Epidermal melanocyte (primary cell): Measurements from ENCODE around the gene ACSL6.

Experiments used
- DNase-seq: peaks from one replicate; pipeline ENCODE4 v3.0.0; 2011; ENCODE audit warnings: low spot score; ENCODE audit not compliant: insufficient read length

Gene ACSL6

DNA sequence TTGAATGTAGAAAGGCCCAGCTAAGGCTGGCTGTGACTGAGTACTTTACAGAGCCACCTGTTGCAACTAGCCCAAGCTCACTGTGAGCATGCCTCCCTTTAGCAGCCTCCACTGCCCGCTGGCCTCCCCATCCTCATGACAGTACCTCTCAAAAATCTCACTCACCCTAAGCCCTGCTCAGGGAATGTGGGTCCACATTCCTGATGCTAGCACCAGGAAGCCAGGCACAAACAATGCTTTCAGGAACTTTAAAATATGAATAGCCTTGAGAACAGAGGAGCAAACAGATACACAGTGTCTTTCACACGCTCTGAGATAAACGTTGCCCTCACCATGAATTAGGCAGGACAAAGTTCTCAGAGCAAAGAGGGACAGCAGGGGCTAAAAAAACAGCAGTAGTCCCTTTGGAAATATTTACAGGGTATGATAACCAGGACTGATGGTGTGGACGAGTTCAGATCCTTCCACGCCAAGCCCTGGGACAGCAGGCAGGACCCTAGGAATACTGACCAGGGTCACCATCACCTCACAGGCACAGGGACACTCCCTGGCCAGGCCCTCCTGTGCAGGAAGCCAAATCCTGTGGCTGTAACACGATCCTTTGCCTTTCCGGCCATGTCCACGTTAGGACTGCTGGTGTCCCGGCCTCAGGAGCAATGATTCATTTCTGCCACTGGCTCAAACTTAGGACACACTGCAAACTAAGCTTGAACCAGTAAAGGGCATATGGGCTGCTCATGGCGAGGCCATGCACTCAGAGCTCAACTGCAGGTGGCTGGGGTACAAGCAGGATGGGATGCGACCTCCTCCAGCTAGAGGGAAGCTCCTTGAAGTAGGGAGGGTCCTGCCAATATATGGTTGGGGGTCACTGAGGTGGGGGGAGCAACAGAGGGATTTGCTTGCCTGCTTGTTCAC, 9.6 kb downstream of the ACSL6 start:
- DNase-seq, result no peak

DNA sequence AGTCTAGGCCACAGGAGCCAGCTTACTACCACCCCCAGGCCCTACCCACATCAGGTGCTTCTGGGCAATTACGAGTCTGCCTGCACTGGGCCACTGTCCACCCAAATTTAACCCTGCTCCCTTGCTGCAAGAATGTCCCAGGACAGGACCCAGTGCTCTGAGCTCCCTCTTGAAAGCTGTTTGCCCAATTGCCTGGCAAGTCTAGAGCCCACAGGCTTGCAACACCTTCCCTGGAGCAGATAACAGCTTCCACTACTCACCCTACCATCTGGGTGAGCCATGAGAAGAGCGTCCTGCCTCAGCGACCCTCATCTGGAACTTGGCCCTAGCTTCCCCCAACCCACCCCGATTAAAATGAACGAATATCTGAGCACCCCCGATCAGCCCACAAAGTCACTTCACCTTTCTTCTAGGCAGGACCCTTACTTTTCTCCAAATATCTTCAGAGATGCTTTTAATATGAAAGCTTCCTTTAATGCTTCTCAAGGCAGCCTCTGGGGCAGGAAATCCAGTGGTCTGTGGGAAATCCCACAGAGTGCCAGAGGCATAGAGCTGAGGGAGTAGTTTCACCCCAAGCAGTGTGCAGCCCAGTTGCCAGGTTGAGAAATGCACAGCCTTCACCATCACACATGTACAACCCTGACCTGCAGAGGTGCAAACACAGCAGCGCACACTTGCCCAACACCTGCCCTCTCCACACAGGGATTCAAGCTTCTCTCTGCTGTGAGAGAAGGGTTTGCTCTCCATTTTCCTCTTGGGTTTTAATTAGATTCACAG, 10.6 kb downstream of the ACSL6 start:
- no peak for DNase-seq

DNA sequence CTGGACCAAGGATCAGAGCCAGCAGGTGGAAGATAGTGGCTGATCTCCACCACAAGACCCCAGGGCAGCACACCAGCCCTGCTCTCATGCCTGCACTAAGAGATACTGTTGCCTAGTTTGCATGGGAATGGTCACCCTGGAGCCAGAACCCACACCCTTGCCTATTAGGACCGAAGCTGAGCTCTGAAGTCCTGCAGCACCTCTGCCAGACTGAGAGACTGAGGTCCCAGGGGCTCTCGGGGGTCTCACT, 11.3 kb downstream of the ACSL6 start:
- no peak for DNase-seq

DNA sequence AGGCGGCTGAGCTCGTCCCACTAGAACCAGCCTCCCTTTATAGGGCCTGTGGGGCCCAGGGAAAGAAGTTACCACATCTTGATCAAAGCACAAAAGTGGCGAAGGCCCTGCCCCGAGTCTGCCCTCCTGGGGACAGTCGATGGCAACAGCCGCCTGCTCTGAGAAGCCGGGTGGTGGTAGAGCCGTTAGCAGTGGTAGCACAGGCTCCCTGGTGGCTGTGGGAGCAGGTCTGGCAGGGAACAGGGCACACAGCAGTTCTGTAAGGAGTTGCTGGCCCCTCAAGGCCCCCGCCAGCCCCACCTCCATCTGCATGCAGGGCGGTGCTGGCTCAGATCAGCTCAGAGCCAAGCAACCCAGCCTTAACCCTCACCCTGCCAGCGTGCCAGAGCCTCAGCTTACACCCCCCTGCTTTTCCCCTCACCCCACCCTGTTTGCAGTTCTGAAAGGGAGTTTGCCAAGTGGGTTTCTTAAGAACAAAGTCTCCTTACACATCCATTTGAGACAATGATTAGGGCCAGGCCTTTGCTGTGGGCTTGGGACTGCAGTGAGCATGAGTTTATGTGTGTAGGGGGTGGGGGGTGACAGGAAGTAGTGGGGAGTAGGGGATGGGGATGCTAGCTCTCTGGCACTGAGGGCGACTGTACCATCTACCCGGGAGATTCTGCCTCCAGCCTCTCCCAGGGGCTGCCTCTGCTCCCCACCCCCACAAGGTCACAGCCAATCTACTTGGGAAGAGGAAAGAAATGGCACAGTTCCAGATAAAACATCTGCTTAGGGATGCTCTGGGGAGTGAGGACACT, 11.8 kb downstream of the ACSL6 start:
- no peak for DNase-seq

DNA sequence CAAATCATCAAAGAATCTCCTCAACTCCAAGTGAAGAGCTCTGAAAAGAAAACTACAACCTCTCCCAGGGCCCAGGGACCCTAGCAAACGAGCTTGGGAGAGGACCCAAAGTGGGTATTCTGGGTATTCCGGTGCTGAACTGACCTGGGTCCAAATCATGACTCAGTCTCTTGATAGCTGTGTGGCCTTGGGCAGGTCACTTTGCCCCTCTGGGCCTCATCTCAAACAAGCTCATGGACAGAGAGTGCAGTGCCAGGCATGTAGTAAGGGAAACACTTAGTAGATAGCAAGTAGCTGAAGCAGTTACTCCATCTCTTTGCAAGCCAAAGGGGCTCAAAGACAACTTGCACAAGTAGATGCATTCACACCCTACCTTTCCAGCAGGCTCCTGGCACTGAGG, 12.4 kb downstream of the ACSL6 start:
- no peak for DNase-seq

DNA sequence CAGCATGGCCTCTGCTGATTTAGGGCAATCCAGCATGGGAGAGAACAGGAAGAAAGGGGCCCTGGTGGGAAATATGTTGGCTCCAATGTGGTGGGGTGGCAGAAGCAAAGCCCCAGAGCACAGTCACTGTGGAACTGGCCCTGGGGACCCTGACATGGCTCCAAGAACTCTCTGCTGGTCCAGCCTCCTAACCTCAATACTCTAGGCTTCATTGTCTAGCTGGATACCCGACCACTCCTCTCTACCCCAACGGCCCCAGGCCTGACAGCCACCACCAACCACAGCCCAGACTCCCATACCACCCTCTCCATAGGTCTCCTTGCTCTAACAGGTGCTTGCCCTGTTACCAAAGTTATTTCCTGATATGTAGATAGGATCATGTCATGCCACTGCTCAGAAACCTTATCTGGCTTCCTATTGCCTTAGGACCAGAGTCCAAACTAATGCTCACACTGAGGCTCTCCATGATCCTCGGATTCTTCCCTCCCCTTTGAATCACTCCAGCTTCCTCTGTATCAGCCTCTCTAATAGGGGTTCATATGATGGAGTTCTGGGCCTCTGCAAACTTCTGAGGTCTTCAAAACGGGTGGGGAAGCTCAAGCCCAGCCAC, 12.9 kb downstream of the ACSL6 start:
- DNase-seq, result no peak

DNA sequence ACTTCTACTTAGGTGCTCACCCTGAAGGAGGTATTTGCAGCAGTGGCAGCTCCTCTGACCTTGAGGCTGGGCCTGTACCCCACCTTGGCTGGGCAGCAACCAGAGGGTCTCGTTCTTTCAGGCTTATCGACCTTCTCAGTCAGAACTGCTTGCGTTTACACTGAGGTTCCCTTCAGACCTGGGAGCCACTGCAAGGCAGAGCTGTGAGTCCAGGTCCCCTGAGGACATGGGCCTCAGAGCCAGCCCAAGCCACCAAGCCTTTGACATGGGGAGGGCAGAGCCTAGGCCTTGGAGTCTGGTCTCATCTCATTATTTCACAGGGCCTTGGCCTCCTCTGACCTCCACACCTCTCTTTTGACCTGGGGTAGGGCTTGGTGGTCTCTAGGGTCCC, 13.7 kb downstream of the ACSL6 start:
- DNase-seq, result no peak

DNA sequence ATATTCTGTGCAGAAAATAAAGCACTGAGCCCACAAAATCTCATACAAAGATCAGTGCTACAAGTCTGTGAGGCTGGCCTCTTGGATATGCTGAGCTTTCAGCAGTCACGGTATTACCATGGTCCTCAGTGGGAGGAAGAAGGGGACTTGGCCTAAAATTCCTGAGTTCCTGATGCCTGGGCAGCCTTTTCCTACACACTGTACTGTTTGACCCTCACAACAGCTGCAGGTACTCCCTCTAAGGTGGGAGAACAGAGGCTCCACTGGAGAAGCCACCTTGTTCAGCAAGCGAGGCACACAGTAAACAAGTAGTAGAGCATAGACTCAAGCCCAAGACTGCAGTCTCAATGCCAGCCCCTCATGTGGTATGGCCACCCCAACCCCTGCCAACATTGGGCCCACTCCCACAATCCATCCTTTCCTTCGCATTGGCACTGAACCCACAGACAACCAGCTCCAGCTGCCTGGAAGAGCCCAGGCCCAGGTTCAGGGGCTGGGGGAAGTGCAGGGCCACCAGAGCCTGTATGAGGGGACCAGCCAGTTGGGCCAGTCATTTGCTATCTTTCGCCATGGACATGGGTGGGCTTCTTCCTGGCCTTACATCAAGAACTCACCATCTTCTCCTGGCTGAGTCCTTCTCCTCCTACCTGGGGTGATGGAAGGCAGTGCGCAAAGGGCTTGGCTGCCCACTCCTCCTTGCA, 14.3 kb downstream of the ACSL6 start:
- no peak for DNase-seq

DNA sequence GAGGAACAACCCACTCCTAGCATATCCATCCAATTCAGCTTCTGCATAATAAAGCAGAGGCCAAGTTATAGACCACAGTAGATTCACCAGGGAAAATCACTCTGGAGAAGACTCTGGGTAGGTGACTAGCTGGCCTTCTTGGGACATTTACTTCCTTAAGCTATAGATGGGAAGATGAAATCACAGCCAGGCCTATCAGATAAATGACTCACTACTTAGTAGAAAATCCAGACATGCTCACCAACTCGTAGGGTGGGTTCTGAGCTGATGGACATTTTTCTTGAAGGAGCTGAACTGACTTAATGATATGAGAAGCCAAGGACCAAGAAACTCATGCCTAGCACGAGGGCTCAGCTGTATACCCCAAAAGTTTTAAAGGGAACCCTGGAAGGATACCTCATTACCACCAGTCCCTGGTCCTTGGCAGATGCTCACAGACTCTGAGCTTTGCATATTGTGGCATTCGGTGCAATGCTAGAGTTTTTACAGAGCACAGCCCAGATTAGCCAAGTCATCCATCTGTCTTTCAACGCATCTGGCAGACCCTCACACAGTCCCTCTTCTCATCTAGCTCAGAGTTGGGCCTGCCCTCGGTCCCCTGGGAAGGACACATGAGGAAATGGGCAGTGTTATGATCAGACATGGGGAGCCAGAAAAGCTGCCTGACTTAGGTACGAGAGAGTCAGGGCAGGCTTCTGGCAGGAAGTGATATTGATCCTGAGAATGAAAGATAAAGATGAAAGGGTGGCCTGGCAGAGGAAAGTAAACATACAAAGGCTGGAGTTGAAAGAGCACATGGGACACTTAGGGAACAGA, 15.0 kb downstream of the ACSL6 start:
- no peak for DNase-seq

DNA sequence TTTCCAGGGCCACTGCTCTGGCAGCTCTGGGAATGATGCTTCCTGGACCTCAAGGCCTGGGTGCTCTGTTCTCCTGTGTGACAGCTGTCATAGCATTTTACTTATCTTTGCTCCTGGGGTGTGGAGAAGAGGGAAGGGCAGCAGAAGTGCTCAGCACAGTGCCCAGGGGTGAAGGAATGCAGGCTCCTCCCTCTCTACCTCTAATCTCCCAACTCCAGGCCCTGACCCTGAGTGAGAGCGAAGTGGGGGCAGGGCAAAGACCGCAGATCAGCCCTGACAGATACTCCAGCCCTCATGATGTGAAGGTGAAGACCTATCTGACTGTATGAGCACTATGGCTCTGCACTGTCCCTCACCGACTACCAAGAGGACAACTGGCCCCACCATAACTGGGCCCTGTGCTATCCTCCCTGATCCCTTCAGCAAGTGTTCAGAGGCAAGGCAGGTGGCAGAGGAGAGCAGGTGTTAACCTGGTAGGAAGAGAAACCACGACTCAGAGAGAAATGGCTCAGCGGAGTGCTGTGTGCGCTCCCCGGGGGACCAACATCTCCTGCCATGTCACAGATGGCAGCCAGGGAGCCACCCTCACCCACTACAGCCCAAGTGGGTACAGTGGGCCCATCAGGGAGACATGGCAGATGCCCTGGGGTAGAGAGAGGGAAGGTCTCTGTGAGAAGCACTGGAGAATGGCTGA, 16.8 kb downstream of the ACSL6 start:
- DNase-seq, result no peak

DNA sequence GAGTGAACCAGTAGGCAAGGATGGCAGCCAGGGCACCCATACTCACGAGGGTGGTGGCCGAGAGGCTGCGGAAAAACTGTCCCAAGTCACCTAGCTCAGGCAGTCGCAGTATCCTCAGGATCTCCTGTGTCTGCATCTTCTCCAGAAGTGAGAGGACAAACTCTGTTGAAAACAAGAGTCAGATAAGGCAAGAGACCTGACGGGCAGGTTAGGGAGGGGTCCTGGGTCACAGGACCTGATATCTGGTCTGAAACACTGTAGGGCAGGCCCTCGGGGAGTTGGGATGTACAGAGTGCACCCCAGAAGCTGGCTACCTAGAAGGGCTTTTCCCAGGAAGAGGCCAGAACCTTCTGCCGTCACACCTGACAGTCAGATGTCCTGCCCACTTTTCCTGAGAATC, 17.4 kb downstream of the ACSL6 start:
- no peak for DNase-seq

DNA sequence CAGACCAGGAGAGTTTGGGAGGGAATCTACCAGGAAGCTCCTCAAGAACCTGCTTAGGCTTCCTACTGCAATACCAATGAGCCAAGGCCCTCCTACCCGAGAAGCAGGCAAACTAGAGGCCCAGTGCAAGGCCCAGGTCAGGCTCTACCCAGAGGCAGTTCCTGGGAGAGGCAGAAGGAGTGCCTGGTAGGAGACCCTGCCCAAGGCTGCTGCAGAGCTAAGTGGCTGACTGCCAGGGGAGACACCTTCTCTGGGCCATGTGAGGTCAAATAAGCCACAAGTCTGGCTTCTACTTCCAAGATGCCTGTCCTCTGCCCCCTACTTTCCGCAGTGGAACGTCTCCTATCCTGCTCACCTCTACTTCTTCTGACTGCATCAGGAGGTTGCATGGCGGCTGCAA, 17.8 kb downstream of the ACSL6 start:
- DNase-seq, result no peak

DNA sequence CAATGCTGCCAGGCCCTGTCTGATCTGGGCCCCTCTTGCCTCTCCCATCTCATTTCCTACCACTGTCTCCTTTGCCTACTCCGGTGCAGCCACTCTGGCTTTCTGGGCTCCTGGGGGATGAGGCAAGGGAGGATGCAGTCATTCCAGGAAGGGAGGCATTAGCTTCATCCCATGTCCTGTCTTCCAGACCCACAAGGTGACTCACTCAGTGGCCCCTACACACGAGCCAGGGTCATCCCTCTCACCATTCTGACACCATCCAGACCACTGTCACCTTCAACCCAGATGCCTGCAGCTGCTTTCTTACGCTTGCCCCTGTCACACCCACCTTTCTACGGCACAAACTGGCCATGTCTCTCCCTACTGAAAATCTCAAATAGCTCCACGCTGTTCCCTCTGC, 19.1 kb downstream of the ACSL6 start:
- DNase-seq, result no peak

DNA sequence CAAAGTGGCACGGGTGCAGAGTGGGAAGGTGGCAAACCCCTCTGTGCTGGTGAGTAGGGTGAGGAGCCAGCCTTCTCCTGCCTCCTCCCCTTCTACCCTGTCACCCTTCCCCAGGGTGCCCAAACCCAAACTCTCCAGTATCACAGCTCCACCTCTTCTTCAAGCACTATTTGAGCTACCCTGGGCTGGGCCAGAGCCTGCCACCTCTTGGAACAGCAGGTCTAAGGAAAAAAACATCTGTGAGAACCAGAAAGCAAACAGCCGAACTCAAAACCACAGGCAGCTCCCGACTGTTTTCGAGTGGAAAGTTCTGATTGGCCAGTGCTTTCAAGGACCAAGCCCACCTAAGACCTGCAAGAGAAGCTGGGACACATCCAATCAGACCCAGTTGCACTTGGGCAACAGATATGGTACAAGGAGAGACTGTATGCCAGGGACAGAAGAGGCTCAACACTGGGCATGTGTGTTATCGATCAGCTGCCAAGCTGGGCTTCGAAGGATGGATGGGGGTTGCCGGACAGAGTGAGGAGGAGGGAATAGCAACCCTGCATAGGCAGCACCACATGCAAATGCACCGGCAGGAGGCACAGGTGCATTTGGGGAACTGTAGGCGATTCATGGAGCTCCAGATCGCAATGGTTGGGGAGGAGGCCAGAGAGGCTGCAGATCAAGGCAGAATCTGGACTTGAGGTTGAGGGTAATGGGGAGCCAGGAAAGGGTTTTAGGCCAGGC, 19.7 kb downstream of the ACSL6 start:
- DNase-seq, result no peak

DNA sequence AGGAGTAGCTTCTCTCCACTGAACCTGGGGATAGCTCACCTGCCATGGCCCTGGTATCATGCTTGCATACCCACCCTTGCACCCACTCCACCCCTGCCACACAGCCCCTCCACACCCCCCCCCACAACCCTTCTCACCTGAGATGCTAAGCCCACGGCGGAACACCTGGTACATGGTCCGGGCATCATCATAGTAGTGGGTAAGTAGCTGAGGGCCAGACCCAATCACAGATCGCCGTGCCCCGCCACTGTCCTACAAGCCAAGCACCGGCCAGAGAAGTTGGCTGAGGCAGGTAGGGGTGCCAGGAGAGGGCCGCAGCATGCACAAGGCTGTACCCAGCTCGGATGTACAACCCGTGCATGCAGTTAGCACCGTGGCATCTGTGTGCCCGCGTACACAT, 20.7 kb downstream of the ACSL6 start:
- DNase-seq, result no peak

DNA sequence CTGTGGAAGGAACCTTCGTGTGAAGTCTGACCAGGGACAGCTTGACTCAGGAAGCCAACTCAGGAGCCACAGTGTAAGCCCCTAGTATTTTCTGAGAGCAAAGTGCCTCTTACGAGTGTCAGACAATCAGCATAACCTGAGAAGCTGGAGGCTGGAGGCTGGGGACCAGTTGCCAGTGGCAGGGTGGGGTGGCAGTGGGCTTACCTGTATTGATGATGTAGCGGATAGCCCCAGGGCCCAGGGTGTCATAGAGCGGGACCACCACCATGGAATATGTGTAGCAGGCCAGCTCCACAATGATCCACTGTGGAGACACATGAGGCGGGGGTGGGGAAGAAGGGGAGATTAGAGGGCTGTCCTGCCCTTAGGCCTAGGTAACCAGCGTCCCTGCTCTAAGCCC, 22.9 kb downstream of the ACSL6 start:
- DNase-seq, result no peak

DNA sequence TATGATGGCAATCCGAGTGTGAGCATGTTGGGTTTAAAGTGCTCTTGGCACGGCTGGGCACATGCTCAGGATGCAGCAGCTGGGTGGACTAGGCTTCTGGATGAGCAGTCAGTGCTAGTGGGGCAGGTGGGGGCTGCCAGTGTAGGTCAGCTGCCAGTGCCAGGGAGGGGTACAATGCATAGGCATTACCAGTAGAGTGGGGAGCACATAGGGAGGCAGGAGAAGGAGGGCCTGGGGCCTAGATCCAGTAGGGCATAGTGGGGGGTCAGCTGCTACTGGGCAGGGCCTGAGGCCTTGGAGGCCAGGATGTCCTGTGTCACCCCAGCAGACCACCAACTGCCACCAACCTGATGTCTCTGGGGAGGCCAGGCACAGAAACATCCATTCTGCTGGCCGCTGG, 24.2 kb downstream of the ACSL6 start:
- no peak for DNase-seq

DNA sequence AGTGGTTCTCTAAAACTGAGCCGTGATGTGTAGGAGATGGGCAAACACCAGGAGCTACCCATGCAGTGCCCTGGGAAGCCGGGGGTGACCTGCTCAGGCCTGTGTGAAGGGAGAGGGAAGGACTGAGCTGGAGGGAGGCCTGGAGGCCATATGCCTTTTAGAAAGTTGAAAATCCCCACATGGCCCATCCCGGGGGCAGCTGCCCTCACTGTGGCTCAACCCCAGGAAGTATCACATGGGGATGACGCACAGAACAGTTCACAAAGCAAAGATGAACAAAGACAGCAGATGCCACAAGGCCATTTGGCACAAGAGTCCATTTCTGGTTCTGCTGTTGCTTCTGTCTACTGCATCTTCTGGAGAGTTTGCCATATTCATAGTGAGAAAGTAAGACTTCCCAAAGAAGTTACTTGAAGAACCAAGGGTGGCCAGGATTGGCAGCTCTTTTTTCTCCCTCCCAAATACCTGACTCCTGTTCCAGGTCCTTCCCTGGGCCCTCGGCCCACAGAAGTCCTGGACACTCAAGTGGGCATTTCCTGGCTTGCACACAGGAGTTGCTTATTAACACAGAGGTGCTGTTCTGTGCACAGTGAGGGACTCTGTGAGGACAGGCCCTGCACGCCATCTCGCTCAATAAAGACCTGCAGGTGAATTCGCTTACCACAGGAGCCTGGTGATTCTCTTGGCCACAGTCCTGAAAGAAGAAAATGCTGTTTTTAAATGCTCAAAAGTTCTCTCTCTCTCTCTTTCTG, 25.1 kb downstream of the ACSL6 start:
- DNase-seq, result no peak
